COLO829 (cell line): ENCODE results near the gene GDPD5.
"Not testable (repeated sequence)": the region's sequence is repeated elsewhere in the genome, so short reads cannot be mapped to it uniquely, and the experiment has no call there.

Experiments
- DNase-seq: peaks from one replicate; pipeline ENCODE4 v3.0.0; 2012; ENCODE audit warnings: low spot score

Gene GDPD5

GRCh38 chr11:75428989-75429640 lies 96.6 kb downstream of the GDPD5 start:
- no peak for DNase-seq

GRCh38 chr11:75428281-75428724 lies 97.4 kb downstream of the GDPD5 start:
- peak; percentile 100 for DNase-seq

- no peak for DNase-seq
Observed at GRCh38 chr11:75427181-75427580, 98.6 kb downstream of the GDPD5 start.

- no peak for DNase-seq
Observed at GRCh38 chr11:75426720-75427086, 99.0 kb downstream of the GDPD5 start.

GRCh38 chr11:75425422-75425821 lies 100.3 kb downstream of the GDPD5 start:
- no peak for DNase-seq

- DNase-seq = no peak
Observed at GRCh38 chr11:75424396-75424795, 101.3 kb downstream of the GDPD5 start.

- DNase-seq = no peak
Observed at GRCh38 chr11:75423721-75424120, 102.0 kb downstream of the GDPD5 start.

- DNase-seq = no peak
Observed at GRCh38 chr11:75422248-75423231, 103.2 kb downstream of the GDPD5 start.

GRCh38 chr11:75421902-75422247 lies 103.9 kb downstream of the GDPD5 start:
- DNase-seq = no peak

GRCh38 chr11:75421035-75421602 lies 104.6 kb downstream of the GDPD5 start:
- no peak for DNase-seq

GRCh38 chr11:75420224-75421034 lies 105.3 kb downstream of the GDPD5 start:
- DNase-seq = no peak

GRCh38 chr11:75413864-75414263 lies 111.9 kb downstream of the GDPD5 start:
- DNase-seq = no peak

GRCh38 chr11:75413146-75413545 lies 112.6 kb downstream of the GDPD5 start:
- not testable (repeated sequence) for DNase-seq

GRCh38 chr11:75409971-75410370 lies 115.8 kb downstream of the GDPD5 start:
- not testable (repeated sequence) for DNase-seq

GRCh38 chr11:75408957-75409219 lies 116.9 kb downstream of the GDPD5 start:
- no peak for DNase-seq

- DNase-seq = no peak
Observed at GRCh38 chr11:75406338-75406777, 119.4 kb downstream of the GDPD5 start.

GRCh38 chr11:75403983-75404658 lies 121.6 kb downstream of the GDPD5 start:
- DNase-seq = no peak

GRCh38 chr11:75403037-75403436 lies 122.7 kb downstream of the GDPD5 start:
- DNase-seq = no peak

GRCh38 chr11:75402002-75402773 lies 123.6 kb downstream of the GDPD5 start:
- no peak for DNase-seq

- DNase-seq = no peak
Observed at GRCh38 chr11:75400146-75400865, 125.4 kb downstream of the GDPD5 start.
